GM18520 (cell line): ENCODE data around the gene NADK2.
"Not testable (repeated sequence)": the region's sequence is repeated elsewhere in the genome, so short reads cannot be mapped to it uniquely, and the experiment has no call there.

Source experiments
- ATAC-seq: cut with Tn5 transposase; IDR thresholded peaks from one replicate; pipeline ENCODE4 v1.9.1; 2021; ENCODE audit not compliant: unreplicated experiment

NADK2 gene, protein sequence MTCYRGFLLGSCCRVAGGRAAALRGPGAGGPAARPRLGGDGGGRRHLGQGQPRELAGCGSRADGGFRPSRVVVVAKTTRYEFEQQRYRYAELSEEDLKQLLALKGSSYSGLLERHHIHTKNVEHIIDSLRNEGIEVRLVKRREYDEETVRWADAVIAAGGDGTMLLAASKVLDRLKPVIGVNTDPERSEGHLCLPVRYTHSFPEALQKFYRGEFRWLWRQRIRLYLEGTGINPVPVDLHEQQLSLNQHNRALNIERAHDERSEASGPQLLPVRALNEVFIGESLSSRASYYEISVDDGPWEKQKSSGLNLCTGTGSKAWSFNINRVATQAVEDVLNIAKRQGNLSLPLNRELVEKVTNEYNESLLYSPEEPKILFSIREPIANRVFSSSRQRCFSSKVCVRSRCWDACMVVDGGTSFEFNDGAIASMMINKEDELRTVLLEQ

DNA sequence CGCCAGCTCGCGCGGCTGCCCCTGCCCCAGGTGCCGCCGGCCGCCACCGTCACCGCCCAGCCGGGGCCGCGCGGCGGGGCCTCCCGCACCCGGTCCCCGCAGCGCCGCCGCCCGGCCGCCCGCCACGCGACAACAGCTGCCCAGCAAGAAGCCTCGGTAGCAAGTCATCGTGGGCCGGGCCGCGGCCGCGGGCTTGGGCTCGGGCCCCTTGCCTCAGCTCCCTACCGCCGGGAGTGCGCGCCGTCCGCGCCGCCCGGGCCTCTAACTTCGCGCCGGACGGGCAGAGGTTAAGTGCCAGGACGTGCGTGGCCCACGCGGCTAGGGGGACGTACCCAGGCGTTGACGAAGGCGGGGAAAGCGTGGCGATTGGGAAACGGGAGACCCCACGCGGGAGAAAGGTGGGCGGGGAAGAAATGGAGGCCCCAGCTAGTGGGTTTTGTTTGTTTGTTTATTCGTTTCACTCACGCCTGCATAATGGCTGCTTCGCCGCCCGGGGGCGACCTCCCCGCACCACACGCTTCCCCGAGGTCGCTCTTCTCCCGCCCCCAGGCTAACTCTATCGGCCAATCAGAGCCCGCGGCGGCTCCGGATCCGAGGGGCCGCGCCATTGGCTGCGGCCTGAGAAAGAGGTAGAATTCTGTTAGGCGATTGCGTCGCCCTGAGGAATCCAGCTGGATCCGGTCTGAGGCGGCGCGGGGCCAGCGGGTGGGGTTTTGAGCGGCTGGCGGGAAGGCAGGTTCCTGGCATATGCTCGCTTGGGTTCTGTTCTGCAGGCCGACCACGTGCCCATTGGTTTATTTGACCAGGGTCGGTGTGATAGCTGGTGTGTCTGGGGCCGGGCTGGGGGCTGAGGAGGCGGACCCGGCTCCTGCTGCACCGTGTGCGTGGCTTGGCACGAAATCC is at the start of gene NADK2:
TSS of gene NADK2 (minus strand) at position 295 of the 903 bp plus-strand sequence. CDS start at position 168, 127 bp downstream.
- peak; percentile 89 for ATAC-seq

DNA sequence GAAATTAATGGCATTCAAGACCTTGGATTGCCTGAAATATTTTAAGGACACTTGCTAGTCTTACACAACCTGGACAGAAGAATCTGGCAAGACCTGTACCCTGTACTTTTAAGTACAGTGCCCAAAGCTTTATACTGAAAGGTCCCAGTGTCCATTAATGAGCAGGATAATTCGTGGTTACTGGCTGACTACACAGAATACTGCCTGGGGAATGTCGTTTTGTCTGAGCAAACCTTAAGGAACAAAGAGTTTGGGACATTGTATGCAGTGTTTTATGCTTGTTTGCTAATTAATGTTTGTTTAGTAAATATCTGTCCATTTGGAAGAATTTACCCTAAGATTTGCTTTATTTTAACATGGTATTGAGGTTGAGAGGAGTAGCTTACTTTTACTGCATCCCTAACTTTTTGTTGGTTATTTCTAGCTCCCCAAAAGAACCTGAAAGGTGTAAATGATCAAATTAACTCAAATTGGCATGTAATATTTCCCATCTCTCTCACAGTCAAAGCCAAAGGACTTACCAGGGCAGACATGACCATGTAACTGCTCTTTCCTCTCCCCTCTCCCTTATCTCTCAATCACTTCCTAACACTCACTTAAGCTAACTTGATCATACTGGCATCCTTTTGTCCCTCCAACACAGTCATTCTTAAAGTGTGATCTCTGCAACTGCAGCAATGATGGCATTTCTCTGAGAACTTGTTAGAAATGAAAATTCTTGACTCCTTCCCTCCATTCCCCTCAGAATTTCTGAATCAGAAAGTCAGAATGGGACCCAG is 44.3 kb upstream of the NADK2 start:
- no peak for ATAC-seq

DNA sequence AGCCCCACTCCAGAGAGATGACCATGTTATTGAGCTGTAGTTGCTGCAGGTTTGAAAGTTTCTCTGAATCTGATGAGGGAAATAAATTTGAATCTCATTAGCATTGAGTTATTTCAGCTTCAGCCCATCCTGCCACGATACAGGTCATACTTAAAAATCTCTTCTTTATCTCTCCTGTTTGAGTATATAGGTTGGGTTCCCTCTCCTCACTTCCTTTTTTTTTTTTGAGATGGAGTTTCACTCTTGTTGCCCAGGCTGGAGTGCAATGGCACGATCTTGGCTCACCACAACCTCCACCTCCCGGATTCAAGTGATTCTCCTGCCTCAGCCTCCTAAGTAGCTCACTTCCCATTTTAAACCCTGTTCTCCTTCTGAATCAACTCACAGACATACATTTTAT is 42.0 kb upstream of the NADK2 start:
- not testable (repeated sequence) for ATAC-seq

DNA sequence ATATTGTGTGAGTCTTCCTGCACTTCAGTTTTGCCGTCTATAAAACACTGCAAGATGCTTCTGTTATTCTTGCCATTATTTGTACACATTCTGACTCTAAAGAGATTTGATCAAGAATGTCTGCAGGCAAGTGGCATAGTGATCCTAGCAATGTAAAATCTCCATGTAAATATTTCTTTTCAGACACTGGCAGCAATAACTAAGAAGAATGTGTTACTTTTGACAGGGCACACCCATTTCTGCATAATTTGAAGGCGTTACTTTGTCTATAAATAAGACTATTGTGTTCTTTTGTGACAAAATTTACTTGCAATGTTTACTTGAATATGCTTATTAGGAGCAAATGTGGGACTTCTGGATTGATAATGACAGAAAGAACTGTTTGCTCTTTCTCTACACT is 39.9 kb upstream of the NADK2 start:
- no peak for ATAC-seq

DNA sequence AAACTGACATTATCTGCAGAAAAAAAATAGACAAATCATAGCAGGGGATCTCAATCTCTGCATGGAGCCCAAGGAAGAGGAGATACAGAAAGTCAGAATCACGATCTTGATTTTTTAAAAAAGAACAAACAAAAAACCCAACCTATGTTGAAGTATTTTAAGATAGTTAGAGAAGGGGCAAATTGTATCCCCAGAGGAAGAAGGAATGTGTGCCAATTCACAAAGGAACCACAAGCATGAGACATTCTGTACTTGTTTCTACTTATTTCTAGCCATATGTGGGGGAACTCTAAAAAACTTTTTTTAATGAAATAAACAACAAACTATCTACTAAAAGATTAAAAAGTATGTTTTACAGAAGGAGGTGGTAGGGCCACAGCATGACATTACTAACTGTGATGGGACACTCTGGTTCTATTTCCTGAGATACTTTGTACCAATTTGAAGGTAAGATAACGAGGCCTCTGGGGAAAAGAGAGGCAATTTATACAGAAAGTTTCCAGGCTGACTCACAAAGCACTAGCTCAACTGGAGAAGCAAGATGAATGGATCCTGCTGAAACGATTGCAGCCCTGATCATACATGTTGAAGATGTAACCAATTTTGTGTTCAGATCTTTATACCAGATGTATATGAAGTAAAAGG is 37.5 kb upstream of the NADK2 start:
- ATAC-seq = no peak

DNA sequence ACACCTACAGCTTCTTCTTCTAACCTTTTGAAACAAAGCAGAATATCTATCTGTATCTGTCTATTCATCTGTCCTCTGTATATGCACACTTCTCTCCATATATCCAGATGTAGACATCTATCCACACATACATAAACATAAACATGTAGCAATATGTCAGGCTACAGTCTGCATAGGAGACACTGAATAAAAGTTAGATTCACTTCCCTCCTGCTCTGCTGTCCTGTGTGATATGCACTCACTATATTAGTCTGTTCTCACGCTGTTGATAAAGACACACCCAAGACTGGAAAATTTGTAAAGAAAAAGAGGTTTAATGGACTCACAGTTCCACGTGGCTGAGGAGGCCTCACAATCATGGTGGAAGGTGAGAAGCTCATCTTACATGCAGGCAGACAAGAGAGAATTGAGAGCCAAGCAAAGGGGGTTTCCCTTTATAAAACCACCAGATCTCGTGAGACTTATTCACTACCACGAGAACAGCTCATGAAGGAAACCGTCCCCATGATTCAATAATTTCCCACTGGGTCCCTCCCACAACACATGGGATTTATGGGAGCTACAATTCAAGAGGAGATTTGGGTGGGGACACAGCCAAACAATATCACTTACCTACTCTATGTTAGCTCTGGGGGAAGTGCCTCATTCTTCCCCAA is 35.9 kb upstream of the NADK2 start:
- ATAC-seq = no peak

DNA sequence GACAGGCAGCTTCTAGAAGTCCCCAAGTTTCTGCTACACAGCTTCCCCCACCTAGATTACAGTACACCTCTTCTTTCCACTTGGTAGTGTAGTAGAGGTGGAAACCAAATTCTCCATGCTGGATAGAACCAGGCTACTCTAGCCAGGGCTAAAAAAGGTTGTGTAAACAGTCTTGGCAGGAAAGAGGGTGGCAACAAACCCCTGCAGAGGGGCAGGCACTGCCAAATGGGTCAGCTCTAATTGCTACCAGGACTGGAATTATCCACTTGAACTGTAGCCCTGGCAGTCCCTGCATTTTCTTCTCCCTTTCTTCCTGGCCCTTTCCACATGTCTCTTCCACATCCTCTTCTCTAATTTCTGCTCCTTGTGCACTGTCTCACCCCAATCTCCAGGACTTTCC is 35.1 kb upstream of the NADK2 start:
- ATAC-seq = no peak

DNA sequence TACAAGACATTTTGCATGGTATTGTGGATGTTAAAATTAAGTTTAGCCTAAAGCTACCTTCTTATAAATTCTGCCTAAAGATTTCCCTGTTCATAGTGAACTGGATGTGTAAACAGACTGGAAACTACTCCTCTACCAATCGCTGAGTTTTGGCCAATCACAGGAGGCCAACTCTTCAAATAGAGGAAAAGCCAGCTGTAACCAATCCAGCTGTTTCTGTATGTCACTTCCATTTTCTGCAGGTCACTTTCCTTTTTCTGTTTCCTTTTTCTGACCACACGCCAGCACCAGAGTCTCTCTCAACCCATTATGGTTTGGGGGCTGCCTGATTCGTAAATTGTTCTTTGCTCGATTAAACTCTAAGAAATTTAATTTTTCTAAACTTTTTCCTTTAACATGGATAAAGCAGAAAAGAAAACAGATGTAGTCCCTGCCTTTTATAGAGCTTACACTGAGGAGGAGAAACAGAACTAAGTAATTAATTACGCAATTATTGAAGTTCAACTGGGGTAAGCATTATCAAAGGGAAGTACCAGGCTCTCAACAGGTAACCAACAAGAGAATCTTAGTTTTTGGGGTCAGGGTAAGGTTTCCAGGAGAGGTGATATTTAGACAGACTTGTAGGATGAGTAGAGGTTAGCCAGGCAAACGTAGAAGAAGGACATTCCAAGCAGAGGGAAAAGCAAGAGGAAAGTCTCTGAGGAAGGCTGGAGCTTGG is 32.2 kb upstream of the NADK2 start:
- ATAC-seq = no peak

DNA sequence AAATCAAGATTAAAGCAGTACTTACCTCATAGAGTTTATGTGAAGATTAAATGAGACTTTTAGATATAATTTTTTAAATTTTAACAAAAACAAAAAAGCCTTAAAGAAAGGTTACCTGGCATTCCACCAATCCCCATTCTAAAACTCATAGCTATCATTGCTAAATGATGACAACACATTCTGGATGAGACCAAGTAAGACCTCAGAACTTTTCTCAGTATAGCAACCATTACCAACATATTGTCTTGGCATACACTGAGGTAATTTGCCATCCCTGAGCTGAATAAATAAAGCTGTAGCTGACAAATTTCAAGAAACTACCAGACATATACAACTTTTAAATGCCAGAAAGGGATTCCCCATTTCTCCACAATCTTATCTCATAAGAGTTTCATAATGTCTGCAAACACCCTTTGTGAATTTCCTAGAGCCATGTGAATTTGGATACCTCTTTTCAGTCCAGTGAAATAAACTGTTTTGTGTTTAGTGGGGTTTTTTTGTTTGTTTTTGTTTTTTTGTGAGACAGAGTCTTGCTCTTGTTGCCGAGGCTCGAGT is 30.5 kb upstream of the NADK2 start:
- ATAC-seq = no peak

DNA sequence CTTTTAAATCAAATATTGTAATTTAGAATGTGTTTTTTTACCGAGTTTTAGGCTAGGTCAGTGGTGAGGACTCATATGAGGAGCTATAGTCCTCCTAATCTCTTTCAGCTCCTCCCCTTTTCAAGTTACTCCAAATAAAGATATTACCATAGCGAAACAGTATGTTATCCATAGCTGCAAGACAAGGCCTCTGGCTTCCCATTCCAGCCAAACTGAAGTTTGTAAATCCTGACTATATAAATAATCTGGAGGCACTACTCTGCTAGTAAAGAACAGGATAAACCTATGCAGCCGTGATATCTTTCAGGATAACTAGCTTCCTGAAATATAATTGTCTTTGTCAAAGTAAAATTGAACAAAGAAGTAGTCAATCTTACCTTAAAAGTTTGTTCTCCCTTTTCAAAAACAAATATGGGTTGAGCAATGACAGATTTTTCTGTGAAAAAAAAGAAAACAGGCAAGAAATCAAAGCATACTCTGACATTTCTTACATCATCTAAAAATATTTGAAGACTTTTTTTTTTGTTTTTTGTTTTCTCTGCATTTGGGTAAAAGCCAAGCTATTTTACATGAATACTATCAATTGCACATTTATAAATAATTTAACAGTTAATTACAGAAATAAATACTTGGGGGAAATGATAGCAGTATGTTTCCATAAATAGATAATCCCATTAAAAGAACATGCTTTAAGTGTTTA is 29.3 kb upstream of the NADK2 start:
- no peak for ATAC-seq

DNA sequence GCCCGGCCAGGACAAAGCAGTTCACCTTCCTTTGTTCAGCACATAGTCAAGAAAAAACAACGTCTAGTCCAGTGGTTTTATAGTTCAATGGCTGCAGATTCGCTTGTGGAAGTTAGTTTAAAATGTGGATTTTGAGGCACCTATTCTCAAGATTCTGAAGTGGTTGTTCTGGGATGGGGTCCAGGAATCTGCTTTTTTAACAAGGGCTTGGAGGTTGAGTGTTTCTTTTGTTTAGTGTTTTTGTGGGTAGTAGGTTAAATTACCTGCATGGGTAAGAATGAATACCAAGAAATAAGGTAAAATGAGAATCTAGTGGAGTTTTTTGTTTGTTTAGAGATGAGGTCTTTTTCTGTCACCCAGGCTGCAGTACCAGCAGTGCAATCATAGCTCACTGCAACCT is 28.4 kb upstream of the NADK2 start:
- ATAC-seq = no peak

DNA sequence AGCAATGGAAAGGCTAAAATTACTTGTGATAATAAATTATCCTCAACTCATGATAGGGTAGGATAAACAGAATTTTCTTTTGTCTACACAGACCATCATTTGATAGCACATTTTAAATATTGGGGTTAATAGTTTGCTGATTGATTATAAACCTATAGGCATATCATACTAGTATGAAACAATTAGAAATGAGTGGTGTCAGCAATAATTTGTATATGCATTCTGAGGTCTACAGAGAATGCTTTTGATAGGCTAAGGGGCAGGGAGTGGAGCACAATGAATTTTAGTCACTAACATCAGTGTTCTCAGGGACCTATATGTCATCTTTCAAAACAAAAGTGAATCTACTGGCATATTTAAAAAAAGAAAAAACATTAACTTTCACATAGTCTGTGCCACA is 27.8 kb upstream of the NADK2 start:
- ATAC-seq = no peak

DNA sequence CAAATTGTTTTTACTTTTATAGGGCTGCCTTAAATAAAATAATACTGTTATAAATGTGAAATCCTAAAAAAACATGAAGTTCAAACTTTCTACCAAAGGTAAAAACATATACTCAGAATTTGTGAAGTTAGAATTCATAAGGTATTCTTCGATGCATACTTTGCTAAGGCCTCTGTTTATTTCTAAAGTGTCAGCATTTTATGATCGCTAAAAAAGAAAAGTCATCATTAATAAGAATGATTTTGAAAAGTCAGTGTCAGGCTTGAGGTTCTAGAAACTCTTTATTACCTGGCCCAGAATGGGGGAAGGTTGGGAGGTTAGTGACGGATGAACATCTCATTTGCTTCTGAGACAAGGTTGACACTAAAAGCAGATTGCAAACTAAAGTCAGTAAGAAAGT is 26.2 kb upstream of the NADK2 start:
- ATAC-seq = no peak

DNA sequence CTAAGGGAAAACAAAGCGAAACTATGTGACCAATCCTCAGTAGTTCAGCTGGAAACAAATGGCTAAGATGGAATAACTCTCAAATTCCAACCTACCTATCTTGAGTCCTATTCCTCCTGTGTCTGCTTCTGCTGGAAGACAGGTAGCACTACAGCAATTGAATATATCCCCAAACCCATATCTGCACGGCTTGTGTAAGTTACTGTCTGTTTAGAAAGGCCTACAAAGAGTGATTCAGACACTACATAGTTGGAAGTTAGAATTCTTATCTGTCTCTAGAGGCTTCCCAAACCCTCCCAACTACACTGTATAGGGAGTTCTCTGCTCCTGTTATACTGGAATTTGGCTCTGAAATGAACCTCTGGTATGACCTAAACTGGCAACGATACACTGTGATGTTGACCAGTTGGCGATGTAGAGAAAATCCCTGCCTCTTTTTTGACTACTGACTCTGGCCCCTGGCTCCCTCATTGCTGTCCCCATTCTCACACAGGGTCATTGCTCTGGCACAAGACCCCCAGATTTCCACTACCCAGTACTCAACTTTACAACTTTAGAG is 22.6 kb upstream of the NADK2 start:
- ATAC-seq = no peak

DNA sequence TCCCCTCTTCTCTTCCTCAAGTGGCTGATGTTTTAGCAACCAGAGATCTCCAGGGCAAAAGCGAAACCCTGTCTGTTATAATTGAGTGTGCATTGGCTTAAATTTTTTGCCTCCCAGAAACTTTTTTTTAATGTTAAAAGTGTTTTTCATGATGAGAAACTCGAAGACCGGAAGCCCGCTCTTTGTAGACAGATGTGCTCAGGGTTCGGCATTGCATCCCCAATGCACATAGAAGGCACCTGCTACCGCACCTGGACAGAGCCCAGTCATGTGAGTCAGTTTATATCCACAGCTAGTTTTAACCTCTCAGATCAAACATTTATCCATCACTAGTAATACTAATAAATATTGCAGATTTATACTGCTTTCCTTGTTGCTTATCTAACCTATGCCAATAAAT is 19.5 kb upstream of the NADK2 start:
- no peak for ATAC-seq

DNA sequence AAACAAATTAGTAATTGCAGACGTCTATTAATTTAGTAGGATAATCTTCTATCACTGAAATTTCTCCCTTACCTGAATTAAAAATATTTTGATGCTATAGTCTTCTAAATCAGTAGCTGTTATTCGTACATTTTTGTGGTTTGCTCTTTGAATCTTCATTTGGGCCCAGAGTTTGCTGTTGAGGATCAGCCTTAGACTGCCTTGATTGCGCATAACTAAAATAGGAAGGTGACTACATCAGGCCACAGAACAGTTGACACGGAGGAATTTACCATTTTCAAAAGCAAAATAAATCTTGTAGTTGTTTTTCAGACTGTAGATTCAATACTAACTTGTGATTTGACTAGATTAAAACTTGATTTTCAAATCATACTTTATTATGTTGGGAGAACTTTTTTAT is 11.8 kb upstream of the NADK2 start:
- no peak for ATAC-seq

DNA sequence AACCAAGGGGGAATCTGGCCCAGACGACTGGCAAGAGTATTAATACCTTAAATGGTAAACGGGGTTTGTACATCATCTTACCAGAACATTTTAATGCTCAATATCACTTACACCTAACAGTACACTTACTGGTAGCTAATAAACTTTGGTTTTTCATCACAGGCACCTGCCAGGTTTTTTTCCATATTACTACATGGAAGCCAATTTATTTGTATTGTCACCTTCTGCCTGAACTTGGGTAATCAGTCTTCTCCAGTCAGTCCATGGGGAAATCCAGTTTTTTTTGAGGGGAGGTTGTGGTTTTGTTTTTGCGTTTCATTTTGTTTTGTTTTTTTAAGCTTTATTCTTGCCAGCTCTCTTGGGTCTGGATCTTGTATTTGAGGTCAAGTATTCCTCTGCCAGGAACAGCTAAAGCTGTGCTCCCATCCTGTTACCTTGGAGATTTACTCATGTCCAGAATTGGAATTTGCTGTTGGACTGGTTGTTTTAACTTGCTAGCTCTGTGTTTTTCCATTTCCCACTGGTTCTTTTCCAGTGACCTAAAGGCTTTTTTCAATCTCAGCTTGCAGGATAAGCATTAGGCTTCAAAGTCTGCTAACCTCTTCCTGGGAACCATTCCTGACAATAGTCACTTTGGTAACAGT is 11.1 kb upstream of the NADK2 start:
- no peak for ATAC-seq

DNA sequence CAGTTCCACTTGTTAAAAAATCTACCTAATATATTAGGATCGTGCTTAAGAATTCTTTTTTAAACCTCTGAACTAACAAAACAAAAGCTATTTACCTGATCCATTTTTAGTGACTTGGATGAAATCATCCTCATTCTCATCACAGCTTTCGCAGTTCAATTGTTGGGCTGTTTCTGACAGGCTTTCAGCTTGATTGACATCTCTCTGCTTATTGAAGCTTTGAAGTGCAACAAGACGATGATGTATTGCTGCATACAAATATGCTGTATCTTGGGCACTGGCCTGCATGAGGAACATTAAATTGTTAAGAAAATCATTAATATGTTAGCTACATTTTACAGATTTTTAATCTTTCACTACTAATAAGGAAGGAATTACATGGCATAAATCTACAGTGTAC is 9.5 kb upstream of the NADK2 start:
- no peak for ATAC-seq
